Omental fat pad (tissue), 4 donors: Measurements from ENCODE around the gene SSR4. TPM values are rescaled to one million over a fixed set of nuclear protein-coding genes. Genes with fewer than 3 reads are reported as not detected.

ENCODE experiments used
- ATAC-seq: fragments of 150-250 bp; one replicate; pipeline ENCODE4 v1.9.1; 2016; ENCODE audit warnings: mild to moderate bottlenecking, moderate library complexity; ENCODE audit not compliant: low FRiP score
- DNase-seq: peaks from one replicate; pipeline ENCODE4 v3.0.0-alpha.2; 2019; ENCODE audit warnings: low spot score
- total RNA-seq, 4 donors: library from RNA; depleted of rRNA; stranded (reverse); fragments of >200 nt; gene quantifications; one replicate each; pipeline ENCODE4 v1.1.0, GENCODE V29; 2016
- TF ChIP-seq, protein P1 (sequence below), 3 donors: fragments of 450-650 bp; IDR thresholded peaks; one replicate each; pipeline ENCODE4 v1.5.1; 2016 to 2017; ENCODE audit warnings: antibody characterized with exemption in 3 of 3, mild to moderate bottlenecking in 3 of 3, moderate library complexity in 2 of 3

The SSR4 gene
- total RNA-seq, 4 donors from 2014 or later, result 126 to 249 (median 179) TPM

DNA sequence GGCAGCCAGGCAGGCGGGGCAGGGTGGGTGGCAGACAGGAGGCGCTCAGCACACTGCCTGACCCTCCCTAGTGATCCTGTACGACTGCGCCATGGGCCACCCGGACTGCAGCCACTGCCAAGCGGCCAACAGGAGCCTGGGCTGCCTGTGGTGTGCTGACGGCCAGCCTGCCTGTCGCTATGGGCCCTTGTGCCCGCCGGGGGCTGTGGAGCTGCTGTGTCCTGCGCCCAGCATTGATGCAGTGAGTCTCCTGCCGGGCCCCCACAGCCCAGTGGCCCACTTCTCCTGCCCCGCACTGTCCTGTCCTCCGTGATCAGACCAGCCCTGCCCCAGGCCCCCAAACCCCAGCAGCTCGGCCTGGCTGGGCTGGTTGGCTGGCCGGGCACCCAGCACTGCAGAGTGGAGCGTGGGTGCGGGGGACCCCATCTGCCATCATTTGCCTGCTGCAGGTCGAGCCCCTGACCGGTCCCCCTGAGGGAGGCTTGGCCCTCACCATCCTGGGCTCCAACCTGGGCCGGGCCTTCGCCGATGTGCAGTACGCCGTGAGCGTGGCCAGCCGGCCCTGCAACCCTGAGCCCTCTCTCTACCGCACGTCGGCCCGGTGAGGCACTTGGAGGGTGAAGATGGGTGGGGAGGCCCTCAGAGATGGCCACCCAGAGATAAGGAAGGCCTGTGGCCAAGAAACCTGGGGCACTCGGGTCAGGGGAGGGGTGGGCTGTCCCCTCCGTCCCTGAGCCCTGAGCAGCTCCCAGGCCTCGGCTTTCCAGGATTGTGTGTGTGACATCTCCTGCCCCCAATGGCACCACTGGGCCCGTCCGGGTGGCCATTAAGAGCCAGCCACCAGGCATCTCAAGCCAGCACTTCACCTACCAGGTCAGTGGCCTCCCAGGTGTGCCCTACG, 22.8 kb upstream of the SSR4 start:
- ATAC-seq, result no peak
- no peak for DNase-seq
- TF ChIP-seq, protein P1, sequence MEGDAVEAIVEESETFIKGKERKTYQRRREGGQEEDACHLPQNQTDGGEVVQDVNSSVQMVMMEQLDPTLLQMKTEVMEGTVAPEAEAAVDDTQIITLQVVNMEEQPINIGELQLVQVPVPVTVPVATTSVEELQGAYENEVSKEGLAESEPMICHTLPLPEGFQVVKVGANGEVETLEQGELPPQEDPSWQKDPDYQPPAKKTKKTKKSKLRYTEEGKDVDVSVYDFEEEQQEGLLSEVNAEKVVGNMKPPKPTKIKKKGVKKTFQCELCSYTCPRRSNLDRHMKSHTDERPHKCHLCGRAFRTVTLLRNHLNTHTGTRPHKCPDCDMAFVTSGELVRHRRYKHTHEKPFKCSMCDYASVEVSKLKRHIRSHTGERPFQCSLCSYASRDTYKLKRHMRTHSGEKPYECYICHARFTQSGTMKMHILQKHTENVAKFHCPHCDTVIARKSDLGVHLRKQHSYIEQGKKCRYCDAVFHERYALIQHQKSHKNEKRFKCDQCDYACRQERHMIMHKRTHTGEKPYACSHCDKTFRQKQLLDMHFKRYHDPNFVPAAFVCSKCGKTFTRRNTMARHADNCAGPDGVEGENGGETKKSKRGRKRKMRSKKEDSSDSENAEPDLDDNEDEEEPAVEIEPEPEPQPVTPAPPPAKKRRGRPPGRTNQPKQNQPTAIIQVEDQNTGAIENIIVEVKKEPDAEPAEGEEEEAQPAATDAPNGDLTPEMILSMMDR (IDR thresholded peaks at IDR 0.05), result no peak

DNA sequence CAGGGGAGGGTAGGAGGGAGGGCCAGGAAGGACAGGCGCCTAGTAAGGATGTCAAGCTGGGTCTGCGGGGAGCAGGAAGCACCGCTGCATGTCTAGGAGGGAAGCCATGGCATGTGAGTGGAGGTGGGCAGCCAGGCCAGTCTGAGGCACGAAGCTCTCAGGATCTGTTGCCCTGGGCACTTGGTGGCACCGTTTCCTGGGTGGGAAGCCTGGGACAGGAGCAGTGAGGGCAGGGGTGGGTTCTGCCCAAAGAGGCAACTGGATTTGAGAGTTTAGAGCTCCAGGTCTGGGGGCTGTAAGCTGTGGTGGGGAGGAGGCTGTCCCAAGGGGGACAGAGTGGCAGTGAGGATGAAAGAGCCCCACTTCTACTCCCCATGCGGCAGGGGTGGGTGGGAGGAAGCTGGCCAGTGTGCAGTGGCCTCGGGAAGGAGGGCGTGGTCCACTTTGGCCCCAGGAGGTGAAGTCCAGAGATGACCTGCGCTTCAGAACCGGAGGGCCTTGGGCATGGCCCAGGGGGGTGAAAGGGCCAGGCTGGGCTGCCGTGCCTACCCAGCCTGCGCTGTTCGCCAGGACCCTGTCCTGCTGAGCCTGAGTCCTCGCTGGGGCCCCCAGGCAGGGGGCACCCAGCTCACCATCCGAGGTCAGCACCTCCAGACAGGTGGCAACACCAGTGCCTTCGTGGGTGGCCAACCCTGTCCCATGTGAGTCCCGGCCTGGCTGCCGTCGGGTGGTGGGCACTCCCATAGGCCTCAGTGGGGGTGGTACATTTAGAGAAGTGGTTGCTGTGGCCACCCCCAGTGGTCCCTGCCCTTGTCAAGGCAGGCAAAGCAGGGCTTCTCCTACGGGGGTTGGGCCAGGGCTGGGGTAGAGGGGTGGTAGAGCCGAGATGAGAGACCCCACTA, 21.9 kb upstream of the SSR4 start:
- DNase-seq, result no peak
- ATAC-seq, result no peak
- TF ChIP-seq, protein P1 (IDR thresholded peaks at IDR 0.05), result no peak

DNA sequence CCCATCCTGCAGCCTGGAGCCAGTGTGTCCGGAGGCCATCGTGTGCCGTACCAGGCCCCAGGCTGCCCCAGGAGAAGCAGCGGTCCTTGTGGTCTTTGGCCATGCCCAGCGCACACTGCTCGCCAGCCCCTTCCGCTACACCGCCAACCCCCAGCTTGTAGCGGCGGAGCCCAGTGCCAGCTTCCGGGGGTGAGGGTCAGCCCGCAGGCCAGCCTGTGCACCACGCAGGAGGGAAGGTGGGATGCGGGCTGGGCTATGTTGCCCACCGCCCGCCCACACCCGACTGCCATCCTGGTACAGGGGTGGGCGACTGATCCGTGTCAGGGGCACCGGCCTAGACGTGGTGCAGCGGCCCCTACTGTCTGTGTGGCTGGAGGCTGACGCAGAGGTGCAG, 21.3 kb upstream of the SSR4 start:
- ATAC-seq, result no peak
- no peak for DNase-seq
- TF ChIP-seq, protein P1 (IDR thresholded peaks at IDR 0.05), result no peak

DNA sequence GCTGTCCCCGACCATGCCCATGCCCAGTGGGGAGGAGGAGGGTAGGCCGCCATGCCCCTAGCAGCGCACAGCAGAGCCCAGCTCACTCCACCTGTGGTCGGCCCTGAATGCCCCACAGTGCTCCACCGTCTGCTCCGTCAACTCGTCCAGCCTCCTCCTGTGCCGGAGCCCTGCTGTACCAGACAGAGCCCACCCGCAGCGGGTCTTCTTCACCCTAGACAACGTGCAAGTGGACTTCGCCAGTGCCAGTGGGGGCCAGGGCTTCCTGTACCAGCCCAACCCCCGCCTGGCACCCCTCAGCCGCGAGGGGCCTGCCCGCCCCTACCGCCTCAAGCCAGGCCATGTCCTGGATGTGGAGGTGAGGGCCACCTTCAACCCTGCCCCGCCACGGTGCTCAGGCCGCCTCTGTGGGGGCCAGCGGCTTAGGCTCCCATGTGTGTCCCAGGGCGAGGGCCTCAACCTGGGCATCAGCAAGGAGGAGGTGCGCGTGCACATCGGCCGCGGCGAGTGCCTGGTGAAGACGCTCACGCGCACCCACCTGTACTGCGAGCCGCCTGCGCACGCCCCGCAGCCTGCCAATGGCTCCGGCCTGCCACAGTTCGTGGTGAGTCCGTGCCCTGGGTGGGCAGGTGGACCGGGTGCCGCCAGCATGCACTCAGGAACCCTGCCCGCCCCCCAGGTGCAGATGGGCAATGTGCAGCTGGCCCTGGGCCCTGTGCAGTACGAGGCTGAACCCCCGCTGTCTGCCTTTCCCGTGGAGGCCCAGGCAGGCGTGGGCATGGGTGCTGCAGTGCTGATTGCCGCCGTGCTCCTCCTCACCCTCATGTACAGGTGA, 20.5 kb upstream of the SSR4 start:
- ATAC-seq, result no peak
- TF ChIP-seq, protein P1 (IDR thresholded peaks at IDR 0.05), result no peak
- DNase-seq, result no peak

DNA sequence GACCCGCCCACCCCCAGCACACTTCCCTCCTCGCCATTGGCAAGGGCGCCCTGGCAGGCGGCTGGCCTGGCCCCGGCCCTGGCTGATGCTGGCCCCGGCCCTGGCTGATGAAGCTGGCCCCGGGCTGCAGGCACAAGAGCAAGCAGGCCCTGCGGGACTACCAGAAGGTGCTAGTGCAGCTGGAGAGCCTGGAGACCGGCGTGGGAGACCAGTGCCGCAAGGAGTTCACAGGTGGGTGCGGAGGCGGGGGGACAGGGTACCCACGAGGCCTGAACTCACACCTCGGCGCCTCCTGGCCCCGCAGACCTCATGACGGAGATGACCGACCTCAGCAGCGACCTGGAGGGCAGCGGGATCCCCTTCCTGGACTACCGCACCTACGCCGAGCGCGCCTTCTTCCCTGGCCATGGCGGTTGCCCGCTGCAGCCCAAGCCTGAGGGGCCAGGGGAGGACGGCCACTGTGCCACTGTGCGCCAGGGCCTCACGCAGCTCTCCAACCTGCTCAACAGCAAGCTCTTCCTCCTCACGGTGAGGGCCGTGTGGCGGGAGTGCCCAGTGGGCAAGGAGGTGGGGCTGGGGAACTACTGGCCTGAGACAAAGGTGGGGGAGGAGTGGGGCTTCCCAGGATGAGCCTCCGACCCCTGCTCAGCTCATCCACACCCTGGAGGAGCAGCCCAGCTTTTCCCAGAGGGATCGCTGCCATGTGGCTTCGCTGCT, 19.7 kb upstream of the SSR4 start:
- no peak for ATAC-seq
- TF ChIP-seq, protein P1 (IDR thresholded peaks at IDR 0.05), result no peak
- DNase-seq, result no peak
